Activated T-cell treated with anti-CD3 and anti-CD28 coated beads, Interleukin-2, amount 50 U/mL, for 48 hours (primary cell): ENCODE measurements around the gene KLHL3.

ENCODE experiments used
- DNase-seq, 2 experiments: peaks; one replicate each; pipeline ENCODE4 v3.0.0-alpha.2; 2020

The KLHL3 gene

GRCh38 chr5:137705106-137705505, 30.8 kb downstream of the KLHL3 start:
- DNase-seq = no peak

- no peak for DNase-seq
Measured at GRCh38 chr5:137703565-137703964, 32.3 kb downstream of the KLHL3 start.

GRCh38 chr5:137700282-137700680, 35.6 kb downstream of the KLHL3 start:
- DNase-seq = no peak

- DNase-seq = no peak
Measured at GRCh38 chr5:137699336-137700281, 36.3 kb downstream of the KLHL3 start.

GRCh38 chr5:137696481-137696880, 39.4 kb downstream of the KLHL3 start:
- DNase-seq = peak; percentile 54 to 56

GRCh38 chr5:137695651-137696428, 40.0 kb downstream of the KLHL3 start:
- DNase-seq = peak; percentile 38 to 39

- no peak for DNase-seq
Measured at GRCh38 chr5:137693951-137694721, 41.8 kb downstream of the KLHL3 start.

- DNase-seq = no peak
Measured at GRCh38 chr5:137693307-137693950, 42.5 kb downstream of the KLHL3 start.

GRCh38 chr5:137689306-137689705, 46.6 kb downstream of the KLHL3 start:
- no peak for DNase-seq

GRCh38 chr5:137688210-137688840, 47.6 kb downstream of the KLHL3 start:
- no peak for DNase-seq

- DNase-seq = no peak
Measured at GRCh38 chr5:137684761-137685160, 51.1 kb downstream of the KLHL3 start.

- no peak for DNase-seq
Measured at GRCh38 chr5:137681191-137681590, 54.7 kb downstream of the KLHL3 start.

GRCh38 chr5:137679910-137680309, 56.0 kb downstream of the KLHL3 start:
- no peak for DNase-seq

GRCh38 chr5:137679195-137679594, 56.7 kb downstream of the KLHL3 start:
- no peak for DNase-seq

GRCh38 chr5:137672881-137673280, 63.0 kb downstream of the KLHL3 start:
- no peak for DNase-seq

GRCh38 chr5:137672001-137672400, 63.9 kb downstream of the KLHL3 start:
- DNase-seq = no peak

- no peak for DNase-seq
Measured at GRCh38 chr5:137669811-137670210, 66.1 kb downstream of the KLHL3 start.

GRCh38 chr5:137668637-137669036, 67.3 kb downstream of the KLHL3 start:
- DNase-seq = no peak

GRCh38 chr5:137667341-137667740, 68.5 kb downstream of the KLHL3 start:
- DNase-seq = no peak

GRCh38 chr5:137666901-137667300, 69.0 kb downstream of the KLHL3 start:
- DNase-seq = no peak

- DNase-seq = no peak
Measured at GRCh38 chr5:137666461-137666850, 69.4 kb downstream of the KLHL3 start.
